ENCODE measurements around the gene DRC1. TPM values are rescaled to one million over a fixed set of nuclear protein-coding genes. Genes with fewer than 3 reads are reported as not detected.
"Not testable (repeated sequence)": the region's sequence is repeated elsewhere in the genome, so short reads cannot be mapped to it uniquely, and the experiment has no call there.

DRC1 gene
- total RNA-seq, 1 donor from 2014 or later, result 0.13 TPM

GRCh38 chr2:26359886-26360473 lies 41.7 kb upstream of the DRC1 start:
- no peak for TF ChIP-seq CTCF (IDR thresholded peaks at IDR 0.05; ENCODE audit: insufficient read depth, low read length, poor library complexity, severe bottlenecking)
- no peak overlapping the region for H3K4me3 ChIP-seq (ENCODE audit: low read depth, low read length)
- no peaks in the 10 kb centered on the region for H3K36me3 ChIP-seq (ENCODE audit: control insufficient read depth, insufficient read depth, low read length)
- H3K27me3 ChIP-seq (ENCODE audit: control insufficient read depth, insufficient read depth, low read length), result no peaks in the 10 kb centered on the region
- DNase-seq (ENCODE audit: low read depth), result no peak

- Histone ChIP-seq H3K4me3 (ENCODE audit: low read depth, low read length) (no peak overlapping the region), H3K27me3 (ENCODE audit: control insufficient read depth, insufficient read depth, low read length) (no peaks in the 10 kb centered on the region), H3K36me3 (ENCODE audit: control insufficient read depth, insufficient read depth, low read length) (no peaks in the 10 kb centered on the region)
- DNase-seq (ENCODE audit: low read depth), result no peak
- no peak for TF ChIP-seq CTCF (IDR thresholded peaks at IDR 0.05; ENCODE audit: insufficient read depth, low read length, poor library complexity, severe bottlenecking)
Observed at GRCh38 chr2:26363323-26363722, 38.4 kb upstream of the DRC1 start.

- no peak for DNase-seq (ENCODE audit: low read depth)
- no peak overlapping the region for H3K4me3 ChIP-seq (ENCODE audit: low read depth, low read length)
- no peak for TF ChIP-seq CTCF (IDR thresholded peaks at IDR 0.05; ENCODE audit: insufficient read depth, low read length, poor library complexity, severe bottlenecking)
- H3K36me3 ChIP-seq (ENCODE audit: control insufficient read depth, insufficient read depth, low read length), result no peaks in the 10 kb centered on the region
- no peaks in the 10 kb centered on the region for H3K27me3 ChIP-seq (ENCODE audit: control insufficient read depth, insufficient read depth, low read length)
Observed at GRCh38 chr2:26363958-26364357, 37.8 kb upstream of the DRC1 start.

- Histone ChIP-seq H3K36me3 (ENCODE audit: control insufficient read depth, insufficient read depth, low read length) (no peaks in the 10 kb centered on the region), H3K27me3 (ENCODE audit: control insufficient read depth, insufficient read depth, low read length) (no peaks in the 10 kb centered on the region), H3K4me3 (ENCODE audit: low read depth, low read length) (no peak overlapping the region)
- DNase-seq (ENCODE audit: low read depth), result no peak
- no peak for TF ChIP-seq CTCF (IDR thresholded peaks at IDR 0.05; ENCODE audit: insufficient read depth, low read length, poor library complexity, severe bottlenecking)
Observed at GRCh38 chr2:26364669-26365068, 37.1 kb upstream of the DRC1 start.

GRCh38 chr2:26366957-26367356 lies 34.8 kb upstream of the DRC1 start:
- Histone ChIP-seq H3K4me3 (ENCODE audit: low read depth, low read length) (no peak overlapping the region), H3K27me3 (ENCODE audit: control insufficient read depth, insufficient read depth, low read length) (no peaks in the 10 kb centered on the region), H3K36me3 (ENCODE audit: control insufficient read depth, insufficient read depth, low read length) (no peaks in the 10 kb centered on the region)
- TF ChIP-seq CTCF (IDR thresholded peaks at IDR 0.05; ENCODE audit: insufficient read depth, low read length, poor library complexity, severe bottlenecking), result no peak
- no peak for DNase-seq (ENCODE audit: low read depth)

- not testable (repeated sequence) for H3K4me3 ChIP-seq (ENCODE audit: low read depth, low read length); H3K27me3 ChIP-seq (ENCODE audit: control insufficient read depth, insufficient read depth, low read length); H3K36me3 ChIP-seq (ENCODE audit: control insufficient read depth, insufficient read depth, low read length); DNase-seq (ENCODE audit: low read depth)
Observed at GRCh38 chr2:26369664-26370063, 32.1 kb upstream of the DRC1 start.

GRCh38 chr2:26370909-26371308 lies 30.8 kb upstream of the DRC1 start:
- not testable (repeated sequence) for H3K4me3 ChIP-seq (ENCODE audit: low read depth, low read length); H3K36me3 ChIP-seq (ENCODE audit: control insufficient read depth, insufficient read depth, low read length); DNase-seq (ENCODE audit: low read depth); H3K27me3 ChIP-seq (ENCODE audit: control insufficient read depth, insufficient read depth, low read length)

All from kidney epithelial cell (primary cell).